ENCODE results near the gene PIM2.
"Not testable (repeated sequence)": the region's sequence is repeated elsewhere in the genome, so short reads cannot be mapped to it uniquely, and the experiment has no call there.

GRCh38 chrX:48886586-48886985 is 32.2 kb downstream of the PIM2 start:
- not testable (repeated sequence) for TF ChIP-seq EZH2 (IDR thresholded peaks at IDR 0.05; ENCODE audit: borderline replicate concordance, low read length); CTCF (IDR thresholded peaks at IDR 0.05; ENCODE audit: low read length)

Data from OCI-LY1 (cell line).